SK-N-MC (cell line): ENCODE data around the gene SLC6A19.

Experiments used
- DNase-seq: peaks from one replicate; pipeline ENCODE4 v3.0.0-alpha.2; 2011; ENCODE audit warnings: low read depth, low spot score
- H3K27ac ChIP-seq: fragments of 200-600 bp; sonication (generic); 2 replicates; pipeline ENCODE4 v1.5.1; 2016; ENCODE audit warnings: mixed run types
- H3K36me3 ChIP-seq: fragments of 200-600 bp; sonication (generic); 2 replicates; pipeline ENCODE4 v1.6.1; 2017; ENCODE audit warnings: antibody characterized with exemption, low read length, mixed read lengths; ENCODE audit not compliant: insufficient read depth
- H3K4me3 ChIP-seq: fragments of 200-600 bp; sonication (generic); 2 replicates; pipeline ENCODE4 v1.5.1; 2016
- H3K9ac ChIP-seq: fragments of 200-600 bp; sonication (generic); 2 replicates; pipeline ENCODE4 v1.8.0; 2017; ENCODE audit warnings: mixed run types, mixed read lengths; ENCODE audit not compliant: insufficient read length
- H3K9me3 ChIP-seq: fragments of 200-600 bp; sonication (generic); 2 replicates; pipeline ENCODE4 v1.6.1; 2017; ENCODE audit warnings: low read depth, mild to moderate bottlenecking, antibody characterized with exemption, low read length, moderate library complexity, mixed read lengths
- EZH2 ChIP-seq: fragments of 200-600 bp; sonication (generic); IDR thresholded peaks from one replicate; pipeline ENCODE4 v1.6.1; 2017; ENCODE audit warnings: antibody characterized with exemption
- FOXP2 ChIP-seq: optimal IDR thresholded peaks from 2 replicates; pipeline ENCODE3; 2011; ENCODE audit warnings: mild to moderate bottlenecking, moderate library complexity; ENCODE audit not compliant: insufficient read depth; ENCODE audit errors: extremely low read length, control extremely low read depth
- POLR2AphosphoS5 ChIP-seq: IDR thresholded peaks from 2 replicates; pipeline ENCODE4 v1.6.1; 2012; ENCODE audit warnings: mild to moderate bottlenecking, low read depth, low read length, borderline replicate concordance

SLC6A19 gene

DNA sequence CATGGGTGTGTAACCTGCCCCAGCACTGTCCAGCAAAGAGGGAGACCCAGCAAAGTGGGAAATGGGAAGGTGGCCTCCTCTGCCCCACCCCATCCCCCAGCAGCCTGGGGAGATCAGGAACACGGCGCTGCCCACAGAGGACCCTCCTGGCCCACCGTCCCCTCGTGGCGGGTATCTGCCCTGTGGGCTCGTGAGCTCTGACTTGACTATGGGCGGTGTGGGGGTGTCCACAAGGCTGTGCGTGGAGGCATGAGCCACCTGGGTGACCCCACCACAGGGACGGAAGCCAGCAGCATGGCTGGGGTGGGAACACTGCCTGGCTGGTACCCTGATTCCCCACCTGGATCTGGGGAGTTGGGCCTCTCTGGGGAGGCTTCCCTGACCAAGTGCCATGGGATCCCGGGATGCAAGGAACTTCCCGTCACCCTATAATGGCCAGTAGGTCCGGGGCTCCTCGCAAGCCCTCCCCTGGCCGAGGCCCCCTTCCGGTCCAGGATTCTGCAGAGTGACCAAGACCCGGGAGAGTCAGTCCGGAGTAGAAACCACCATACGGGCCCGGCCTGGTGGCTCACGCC, 29.3 kb upstream of the SLC6A19 start:
- Histone ChIP-seq H3K9me3 (no peaks in the 10 kb centered on the region), H3K4me3 (no peak overlapping the region), H3K9ac (no peak overlapping the region), H3K27ac (no peak overlapping the region), H3K36me3 (no peaks in the 10 kb centered on the region)
- DNase-seq = no peak
- TF ChIP-seq FOXP2 (no peak), EZH2 (no peak), POLR2AphosphoS5 (no peak)

DNA sequence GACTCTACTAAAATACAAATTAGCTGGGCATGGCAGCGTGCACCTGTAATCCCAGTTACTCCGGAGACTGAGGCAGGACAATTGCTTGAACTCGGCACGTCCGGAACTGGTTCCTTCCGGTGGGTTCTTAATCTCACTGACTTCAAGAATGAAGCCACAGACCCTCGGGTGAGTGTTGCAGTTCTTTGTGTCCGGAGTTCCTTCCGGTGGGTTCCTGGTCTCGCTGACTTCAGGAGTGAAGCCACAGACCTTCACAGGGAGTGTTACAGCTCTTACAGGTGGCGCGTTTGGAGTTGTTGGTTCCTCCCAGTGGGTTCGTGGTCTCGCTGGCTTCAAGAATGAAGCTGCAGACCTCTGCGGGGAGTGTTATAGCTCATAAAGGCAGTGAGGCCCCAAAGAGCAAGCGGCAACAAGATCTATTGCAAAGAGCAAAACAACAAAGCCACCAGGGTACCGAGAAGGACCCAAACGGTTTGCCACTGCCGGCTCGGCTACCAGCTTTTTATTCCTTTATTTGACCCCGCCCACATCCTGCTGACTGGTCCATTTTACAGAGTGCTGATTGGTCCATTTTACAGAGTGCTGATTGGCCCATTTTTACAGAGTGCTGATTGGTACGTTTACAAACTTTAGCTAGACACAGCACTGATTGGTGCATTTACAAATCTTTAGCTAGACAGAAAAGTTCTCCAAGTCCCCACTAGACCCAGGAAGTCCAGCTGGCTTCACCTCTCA, 28.6 kb upstream of the SLC6A19 start:
- Histone ChIP-seq H3K9ac (no peak overlapping the region), H3K9me3 (no peaks in the 10 kb centered on the region), H3K27ac (no peak overlapping the region), H3K4me3 (no peak overlapping the region), H3K36me3 (no peaks in the 10 kb centered on the region)
- TF ChIP-seq POLR2AphosphoS5 = no peak
- no peak for TF ChIP-seq FOXP2
- TF ChIP-seq EZH2 = no peak
- DNase-seq = no peak

DNA sequence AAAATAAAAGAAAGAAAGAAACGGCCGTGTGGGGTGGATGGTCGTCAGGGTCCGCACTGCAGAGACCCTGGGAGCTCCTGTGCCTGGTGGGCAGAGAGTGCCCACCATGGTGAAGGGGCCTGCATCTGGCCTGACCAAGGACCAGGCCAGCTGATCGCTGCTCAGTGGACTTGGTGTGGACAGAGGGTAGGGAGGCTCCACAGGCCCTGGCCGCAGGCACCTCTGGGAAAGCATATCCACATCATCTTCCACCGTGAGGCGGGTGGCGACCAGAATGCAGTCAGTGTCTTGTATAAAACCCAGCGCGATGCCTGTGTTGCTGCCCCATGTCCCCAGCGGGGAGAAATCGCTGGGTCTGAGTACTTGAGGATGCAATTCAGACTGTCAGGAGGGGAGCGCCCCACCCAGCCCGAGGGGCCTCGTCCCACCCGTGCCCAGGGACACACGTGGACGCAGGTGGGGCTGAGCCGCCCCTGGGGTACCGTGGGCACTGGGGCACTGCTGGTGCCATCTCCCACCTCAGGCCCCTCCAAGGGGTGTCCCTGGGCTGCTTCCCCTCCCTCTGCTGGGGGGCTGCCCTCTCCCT, 27.8 kb upstream of the SLC6A19 start:
- no peak overlapping the region for H3K9ac ChIP-seq
- no peak overlapping the region for H3K4me3 ChIP-seq
- no peaks in the 10 kb centered on the region for H3K9me3 ChIP-seq
- no peaks in the 10 kb centered on the region for H3K36me3 ChIP-seq
- no peak overlapping the region for H3K27ac ChIP-seq
- TF ChIP-seq EZH2 (no peak), FOXP2 (no peak), POLR2AphosphoS5 (no peak)
- no peak for DNase-seq

DNA sequence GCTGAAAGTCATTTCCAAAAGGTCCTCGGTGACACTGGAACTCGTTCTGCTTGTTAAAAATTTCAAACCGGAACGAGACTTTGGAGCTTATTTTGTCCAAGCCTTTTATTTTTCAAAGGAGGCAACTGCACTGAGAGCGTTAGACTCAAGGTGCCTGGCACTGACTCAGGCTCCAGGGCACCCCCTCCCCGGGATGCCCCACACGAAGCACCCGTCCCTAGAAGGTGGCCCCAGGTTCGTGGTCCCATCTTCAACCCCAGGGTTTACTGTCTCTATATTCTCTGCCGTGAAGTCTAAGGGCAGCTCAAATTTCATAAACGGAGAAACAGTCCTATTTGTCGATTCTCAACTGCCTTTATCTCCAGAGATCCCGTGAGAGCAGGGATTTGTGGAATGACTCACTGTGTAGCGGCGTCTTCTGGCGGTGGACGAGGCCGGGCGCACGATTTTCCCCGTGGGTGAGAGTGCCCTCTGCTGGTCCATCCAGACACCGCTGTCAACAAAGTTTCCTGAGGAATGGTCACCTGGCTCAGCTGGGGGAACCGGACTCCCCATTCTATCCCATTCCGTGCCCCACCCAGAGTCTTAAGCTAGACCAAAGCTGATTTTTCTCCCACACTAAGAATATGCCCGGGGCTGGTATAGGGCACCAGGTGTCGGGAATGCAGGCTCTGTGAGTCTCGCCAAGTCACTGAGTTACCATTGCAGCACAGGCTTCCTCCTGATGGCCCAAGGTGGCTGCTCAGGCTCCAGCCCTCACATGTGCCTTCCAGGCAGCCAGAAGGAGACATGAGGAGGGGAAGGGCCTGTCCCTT, 27.1 kb upstream of the SLC6A19 start:
- peak overlapping the region; percentile 65 for H3K4me3 ChIP-seq
- DNase-seq = peak; percentile 20
- H3K27ac ChIP-seq = no peak overlapping the region
- H3K9me3 ChIP-seq = no peaks in the 10 kb centered on the region
- H3K9ac ChIP-seq = peak overlapping the region; percentile 33
- H3K36me3 ChIP-seq = no peaks in the 10 kb centered on the region
- TF ChIP-seq POLR2AphosphoS5 (no peak), FOXP2 (no peak), EZH2 (no peak)

DNA sequence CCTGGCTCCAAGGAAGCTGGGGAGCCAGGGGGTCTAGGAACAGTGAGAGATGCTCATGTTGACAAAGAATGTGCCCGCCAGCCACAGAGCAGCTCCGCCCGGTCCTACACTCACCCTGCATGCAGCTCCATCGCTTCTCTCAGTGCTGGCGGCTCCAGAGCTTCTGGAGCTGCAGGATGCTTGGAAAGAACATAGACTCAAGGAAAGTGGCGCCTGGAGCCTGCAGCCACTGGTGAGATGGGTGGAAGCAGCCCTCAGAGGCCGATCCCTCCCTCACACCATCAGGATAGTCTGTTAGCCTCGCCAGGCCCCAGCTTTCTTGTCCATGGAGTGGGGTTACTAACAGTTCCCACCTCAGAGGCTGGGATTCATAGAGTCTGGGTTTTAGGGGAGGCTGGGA, 26.4 kb upstream of the SLC6A19 start:
- Histone ChIP-seq H3K9me3 (no peaks in the 10 kb centered on the region), H3K27ac (no peak overlapping the region), H3K9ac (no peak overlapping the region), H3K4me3 (no peak overlapping the region), H3K36me3 (no peaks in the 10 kb centered on the region)
- no peak for TF ChIP-seq POLR2AphosphoS5
- no peak for TF ChIP-seq FOXP2
- no peak for TF ChIP-seq EZH2
- DNase-seq = no peak

DNA sequence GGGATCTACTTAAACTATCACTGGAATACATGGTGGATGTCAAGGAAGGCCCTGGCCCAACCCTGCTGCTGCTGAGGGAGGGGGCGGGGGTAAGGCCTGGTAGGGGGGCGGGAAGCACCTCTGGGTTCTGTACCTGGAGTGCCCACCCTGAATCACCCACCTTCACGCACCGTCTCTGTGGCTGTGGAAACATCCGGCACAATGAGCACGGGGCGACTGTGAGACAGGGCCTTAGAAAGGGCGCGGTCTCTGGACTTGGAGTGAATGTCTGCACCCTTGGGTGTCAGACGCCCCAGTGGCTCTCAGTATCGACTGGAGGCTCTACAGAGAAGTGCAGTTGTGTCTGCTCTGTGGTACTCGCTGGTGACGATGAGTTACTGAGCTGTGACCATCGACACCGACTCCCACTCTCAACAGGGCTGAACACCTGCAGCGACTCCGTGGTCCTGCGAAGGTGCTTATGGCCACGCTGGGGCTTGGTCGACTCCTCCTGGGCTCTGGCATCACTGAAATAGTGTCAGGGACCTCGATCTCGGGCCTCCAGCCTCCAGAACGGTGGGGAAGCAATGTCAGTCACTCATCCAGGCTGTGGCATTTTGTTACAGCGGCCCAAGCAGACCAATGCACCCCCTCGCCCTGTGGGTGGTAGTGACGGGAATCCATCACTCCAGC, 25.5 kb upstream of the SLC6A19 start:
- TF ChIP-seq POLR2AphosphoS5 (no peak), FOXP2 (no peak), EZH2 (no peak)
- no peak for DNase-seq
- no peak overlapping the region for H3K27ac ChIP-seq
- no peak overlapping the region for H3K4me3 ChIP-seq
- H3K36me3 ChIP-seq = no peaks in the 10 kb centered on the region
- no peak overlapping the region for H3K9ac ChIP-seq
- H3K9me3 ChIP-seq = no peaks in the 10 kb centered on the region

DNA sequence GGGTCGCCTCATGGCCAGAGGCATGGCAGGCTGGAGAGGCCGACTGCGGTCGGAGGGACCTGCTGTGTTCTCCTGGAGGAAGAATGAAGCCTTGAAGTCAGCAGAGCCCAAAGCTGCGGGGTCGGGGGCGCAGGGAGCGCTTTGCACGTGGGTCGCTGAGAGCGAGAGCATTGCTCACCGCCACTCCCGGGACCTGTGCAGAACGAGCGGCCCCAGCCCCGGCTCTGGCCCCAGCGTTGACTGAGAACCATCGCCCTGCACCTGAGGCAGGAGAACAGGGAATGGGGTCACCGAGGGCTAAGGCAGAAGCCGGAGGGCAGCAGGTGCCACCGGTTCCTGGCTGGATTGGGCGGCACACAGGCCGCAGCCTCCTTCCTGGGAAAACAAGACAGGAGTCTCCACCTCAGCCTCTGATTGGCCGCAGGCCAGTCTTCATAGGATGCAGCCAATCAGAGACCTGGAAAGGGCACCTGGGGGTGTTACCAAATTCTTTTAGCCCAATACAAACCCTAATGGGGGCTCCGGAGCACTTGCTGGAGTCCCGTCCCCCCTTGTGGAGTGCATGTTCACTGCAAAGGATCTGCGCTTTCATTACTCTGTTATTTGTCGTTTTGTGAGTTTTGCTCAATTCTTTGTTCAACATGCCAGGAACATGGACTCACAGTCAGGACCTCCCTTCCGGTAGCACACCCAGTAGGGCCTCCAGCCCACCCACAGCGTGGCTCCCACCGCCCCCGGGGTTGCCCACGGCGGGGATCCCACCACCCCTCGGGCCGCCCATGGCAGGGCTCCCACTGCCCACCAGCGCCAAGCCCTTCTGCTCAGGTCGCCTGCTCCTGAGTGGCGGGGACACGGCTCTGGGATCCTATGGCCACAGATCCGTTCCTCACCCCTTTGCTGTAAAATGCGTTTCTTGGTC, 24.7 kb upstream of the SLC6A19 start:
- no peaks in the 10 kb centered on the region for H3K36me3 ChIP-seq
- no peak for DNase-seq
- TF ChIP-seq POLR2AphosphoS5 (no peak), EZH2 (no peak), FOXP2 (no peak)

More for the DNA sequence above, 24.7 kb upstream of the SLC6A19 start:
- no peak overlapping the region for H3K4me3 ChIP-seq
- H3K9me3 ChIP-seq = no peaks in the 10 kb centered on the region
- no peak overlapping the region for H3K9ac ChIP-seq
- H3K27ac ChIP-seq = no peak overlapping the region
